Endothelial cell of umbilical vein (primary cell): ENCODE data around the gene NAPA. TPM values are rescaled to one million over a fixed set of nuclear protein-coding genes. Genes with fewer than 3 reads are reported as not detected.

Source experiments
- BruUV-seq: library from RNA; stranded (reverse); fragments of 400-500 nt; replicated peaks from 2 replicates; lab custom pipeline; 2021; lab: Mats Ljungman, UMichigan
- CTCF ChIA-PET: fragments of 300-600, 350-600 bp; sonication (Branson Sonifier 250); formaldehyde crosslinking; loops from one replicate; lab custom pipeline; 2021; ENCODE audit warnings: antibody characterized with exemption, inconsistent platforms; lab: Charles Lee
- POLR2A ChIA-PET: fragments of 300-600, 350-600 bp; sonication (Branson Sonifier 250); formaldehyde crosslinking; loops from one replicate; lab custom pipeline; 2021; ENCODE audit warnings: antibody characterized with exemption, inconsistent platforms; lab: Charles Lee
- DNase-seq: peaks from one replicate; pipeline ENCODE4 v3.0.0-alpha.2; 2011; ENCODE audit warnings: low read depth, low spot score
- FAIRE-seq: peaks from 2 replicates; lab custom pipeline; 2011; peaks lifted over from hg19 to GRCh38; lab: Jason Lieb, UNC
- H2AFZ ChIP-seq: 2 replicates; pipeline ENCODE4 v1.6.0; 2012; ENCODE audit warnings: low read depth, low read length, control low read depth, inconsistent platforms
- H3K27ac ChIP-seq: 2 replicates; pipeline ENCODE4 v1.5.1; 2011; ENCODE audit warnings: low read depth, mild to moderate bottlenecking, control low read depth, low read length, moderate library complexity; ENCODE audit not compliant: insufficient read depth
- H3K27me3 ChIP-seq, 2 experiments: 2 replicates each; pipeline versions ENCODE4 v1.6.0 to v1.6.1; 2011; ENCODE audit warnings: low read length in 2 of 2, mixed read lengths in 1 of 2; ENCODE audit not compliant: control insufficient read depth in 2 of 2, insufficient read depth in 2 of 2
- H3K36me3 ChIP-seq, 2 experiments: 2 replicates in 1 of 2; 3 replicates in 1 of 2; pipeline ENCODE4 v1.5.1; 2011; ENCODE audit warnings: low read length in 2 of 2, mild to moderate bottlenecking in 1 of 2, moderate library complexity in 1 of 2; ENCODE audit not compliant: control insufficient read depth in 2 of 2, insufficient read depth in 2 of 2; ENCODE audit errors: extremely low read depth in 1 of 2
- H3K4me1 ChIP-seq: 3 replicates; pipeline ENCODE4 v1.5.1; 2011; ENCODE audit warnings: mild to moderate bottlenecking, low read length; ENCODE audit not compliant: control insufficient read depth, insufficient read depth; ENCODE audit errors: extremely low read depth
- H3K4me2 ChIP-seq: 2 replicates; pipeline ENCODE4 v1.6.1; 2011; ENCODE audit warnings: low read length, control low read depth, mixed read lengths; ENCODE audit not compliant: insufficient read depth
- H3K4me3 ChIP-seq, 3 experiments: fragments of 200-600 bp in 1 of 3; sonication (generic), shearing (Covaris generic) in 1 of 3; replicated peaks in 1 of 3; 2 replicates each; pipeline ENCODE4 v1.5.1; 2011 to 2016; ENCODE audit warnings: control low read depth in 3 of 3, low read length in 3 of 3, mild to moderate bottlenecking in 2 of 3, inconsistent platforms in 1 of 3, low read depth in 1 of 3, moderate library complexity in 1 of 3; ENCODE audit not compliant: insufficient read depth in 1 of 3
- H3K79me2 ChIP-seq: 2 replicates; pipeline ENCODE4 v1.6.0; 2012; ENCODE audit warnings: low read length, inconsistent platforms; ENCODE audit not compliant: control insufficient read depth, insufficient read depth
- H3K9ac ChIP-seq: replicated peaks from 2 replicates; pipeline ENCODE3; 2011; ENCODE audit warnings: low read length, control low read depth; ENCODE audit not compliant: insufficient read depth; ENCODE audit errors: extremely low read depth
- H3K9me1 ChIP-seq: replicated peaks from 3 replicates; pipeline ENCODE4 v1.6.0; 2011; ENCODE audit warnings: mild to moderate bottlenecking, low read length; ENCODE audit not compliant: control insufficient read depth, insufficient read depth; ENCODE audit errors: extremely low read depth
- H3K9me3 ChIP-seq: replicated peaks from 2 replicates; pipeline ENCODE4 v1.5.1; 2012; ENCODE audit warnings: low read length, inconsistent platforms; ENCODE audit not compliant: control insufficient read depth, insufficient read depth
- H4K20me1 ChIP-seq: replicated peaks from 2 replicates; pipeline ENCODE3; 2011; ENCODE audit warnings: mild to moderate bottlenecking, low read length; ENCODE audit not compliant: control insufficient read depth, insufficient read depth; ENCODE audit errors: extremely low read depth
- CTCF ChIP-seq, 2 donors: IDR thresholded peaks; 1 replicate in 1 of 2; 2 replicates in 1 of 2; pipeline ENCODE4 v1.5.1; 2011; ENCODE audit warnings: low read length in 2 of 2, mild to moderate bottlenecking in 2 of 2, moderate library complexity in 2 of 2, control low read depth in 1 of 2, inconsistent platforms in 1 of 2, low read depth in 1 of 2; ENCODE audit not compliant: insufficient read depth in 1 of 2; ENCODE audit errors: extremely low read depth in 1 of 2
- EZH2 ChIP-seq: IDR thresholded peaks from 2 replicates; pipeline ENCODE4 v1.6.1; 2012; ENCODE audit warnings: borderline replicate concordance, low read depth, mild to moderate bottlenecking, moderate library complexity, low read length, inconsistent platforms; ENCODE audit not compliant: severe bottlenecking
- FOS ChIP-seq: IDR thresholded peaks from 2 replicates; pipeline ENCODE4 v1.6.1; 2011; ENCODE audit warnings: mild to moderate bottlenecking, low read length, moderate library complexity, borderline replicate concordance; ENCODE audit not compliant: insufficient read depth
- GATA2 ChIP-seq: IDR thresholded peaks from 2 replicates; pipeline ENCODE4 v1.7.0; 2011; ENCODE audit warnings: low read depth, mild to moderate bottlenecking, moderate library complexity, mixed read lengths, low read length; ENCODE audit not compliant: insufficient read length, insufficient read depth
- JUN ChIP-seq: IDR thresholded peaks from 2 replicates; pipeline ENCODE4 v1.6.1; 2011; ENCODE audit warnings: borderline replicate concordance, low read depth; ENCODE audit not compliant: insufficient read length, insufficient read depth
- MAX ChIP-seq: IDR thresholded peaks from 2 replicates; pipeline ENCODE4 v1.6.1; 2011; ENCODE audit not compliant: insufficient read depth, insufficient read length
- MYC ChIP-seq: IDR thresholded peaks from one replicate; pipeline ENCODE4 v1.6.1; 2011; ENCODE audit warnings: mild to moderate bottlenecking, low read depth, low read length
- POLR2A ChIP-seq: IDR thresholded peaks from 2 replicates; pipeline ENCODE4 v1.6.1; 2012; ENCODE audit warnings: low read depth, mild to moderate bottlenecking, control low read depth, low read length
- POLR2AphosphoS5 ChIP-seq: IDR thresholded peaks from 2 replicates; pipeline ENCODE4 v1.6.1; 2012; ENCODE audit warnings: low read depth, mild to moderate bottlenecking, control low read depth, low read length, moderate library complexity; ENCODE audit not compliant: insufficient read depth
- dilution Hi-C: fragments of 300-500 bp; cut with MboI; formaldehyde crosslinking; loops from one replicate; pipeline ENCODE4 v1.15.0; 2019; ENCODE audit warnings: low sequenced_read_pairs; ENCODE audit not compliant: extremely low pct_ligation_motif_present
- intact Hi-C: fragments of 100-400 bp; cut with micrococcal nuclease; formaldehyde crosslinking; loops from one replicate; pipeline ENCODE4 v1.10.0; 2022
- polyA plus RNA-seq, 4 experiments: library from polyadenylated mRNA; depleted of rRNA in 3 of 4; stranded (reverse) in 3 of 4; unstranded in 1 of 4; fragments of >200 nt; gene quantifications; 2 replicates each; pipeline versions ENCODE4 v1.2.1 to v1.2.3, GENCODE V29; 2011 to 2012; ENCODE audit warnings: missing spikeins in 1 of 4
- total RNA-seq: library from RNA; stranded (reverse); gene quantifications from 2 replicates; pipeline ENCODE4 v1.2.3, GENCODE V29; 2021

Gene NAPA
- total and polyA plus RNA-seq, 2 donors (not counting 3 experiments of a cell fraction or from before 2014, with no cell fraction given) = 107 to 154 TPM

GRCh38 chr19:47467914-47468313, 46.9 kb downstream of the NAPA start:
- H4K20me1 ChIP-seq = no peaks in the 10 kb centered on the region
- no peaks in the 10 kb centered on the region for H3K36me3 ChIP-seq
- CTCF ChIA-PET = interaction anchor here (1.4 to 1.5 kb wide), 2 partner anchors 16 to 31 kb away, joined by 3 to 4 read pairs; partner anchors contain the start of gene KPTN
- FAIRE-seq = no peak
- H3K4me3 ChIP-seq = no peak overlapping the region
- H3K9me3 ChIP-seq = no peaks in the 10 kb centered on the region
- H3K79me2 ChIP-seq = no peaks in the 10 kb centered on the region
- no peak overlapping the region for H3K27ac ChIP-seq
- TF ChIP-seq JUN (no peak), GATA2 (no peak), EZH2 (no peak), POLR2AphosphoS5 (no peak), MAX (no peak), POLR2A (no peak), FOS (no peak), MYC (no peak), CTCF (IDR thresholded peaks at IDR 0.05; ENCODE audit: extremely low read depth in 1 of 2, insufficient read depth in 1 of 2, low read depth in 1 of 2, low read length in 2 of 2) (no peak)
- no peak overlapping the region for H3K4me2 ChIP-seq
- H3K9ac ChIP-seq = no peak overlapping the region
- BruUV-seq = no TSS peak
- POLR2A ChIA-PET = no interaction called here
- H3K27me3 ChIP-seq = peaks cover 25 to 30% of the 10 kb centered on the region in 2 experiments
- intact Hi-C loops (no loop called here), dilution Hi-C loops (no loop called here)
- DNase-seq = no peak
- no peak overlapping the region for H2AFZ ChIP-seq
- H3K9me1 ChIP-seq = no peaks in the 10 kb centered on the region
- no peaks in the 10 kb centered on the region for H3K4me1 ChIP-seq
